IPS-NIHi11 (cell line): Measurements from ENCODE around the gene POLR3GL.
A peak's percentile ranks its signal among the peaks of the same experiment; 100 is the strongest.

Experiments used
- DNase-seq: peaks from one replicate; pipeline ENCODE4 v3.0.0; 2012; ENCODE audit warnings: mixed read lengths, low spot score

Gene POLR3GL

DNA sequence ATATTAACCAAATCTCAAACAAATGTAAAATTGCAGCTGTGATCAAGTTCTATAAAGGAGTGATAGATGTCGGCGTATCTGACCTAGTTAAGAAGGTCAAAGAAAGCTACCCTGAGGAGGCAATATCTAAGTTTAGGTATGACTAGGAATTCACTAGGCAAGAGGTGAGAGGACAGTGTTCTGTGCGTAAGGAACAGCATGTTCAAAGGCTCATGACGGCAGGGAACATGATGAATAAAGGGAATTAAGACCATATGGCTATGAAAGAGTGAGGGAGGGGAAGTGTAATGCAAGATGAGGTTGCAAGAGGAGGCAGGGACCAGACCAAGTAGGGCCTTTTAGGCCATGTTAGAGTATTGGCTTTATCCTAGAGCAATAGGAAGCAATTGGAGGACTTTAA is 15.3 kb upstream of the POLR3GL start:
- no peak for DNase-seq

DNA sequence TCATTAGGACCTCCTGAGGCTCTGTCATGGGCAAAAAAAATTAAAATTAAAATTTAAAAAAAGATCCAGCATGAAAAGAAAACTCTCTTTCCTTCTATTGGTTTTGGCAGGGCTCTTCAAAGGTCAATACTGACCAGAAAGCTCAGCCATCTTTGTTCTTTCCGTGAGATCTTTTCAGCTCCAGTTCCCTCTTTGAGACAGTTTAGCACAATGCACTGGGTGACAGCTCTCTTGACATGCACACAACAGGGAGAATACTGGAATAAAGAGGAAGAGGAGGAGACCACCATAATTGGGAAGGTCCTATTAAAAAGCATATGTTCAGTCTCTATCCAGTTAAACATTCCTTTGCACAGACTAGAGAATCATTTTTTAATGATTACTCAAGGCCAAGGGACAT is 13.0 kb upstream of the POLR3GL start:
- DNase-seq = no peak

DNA sequence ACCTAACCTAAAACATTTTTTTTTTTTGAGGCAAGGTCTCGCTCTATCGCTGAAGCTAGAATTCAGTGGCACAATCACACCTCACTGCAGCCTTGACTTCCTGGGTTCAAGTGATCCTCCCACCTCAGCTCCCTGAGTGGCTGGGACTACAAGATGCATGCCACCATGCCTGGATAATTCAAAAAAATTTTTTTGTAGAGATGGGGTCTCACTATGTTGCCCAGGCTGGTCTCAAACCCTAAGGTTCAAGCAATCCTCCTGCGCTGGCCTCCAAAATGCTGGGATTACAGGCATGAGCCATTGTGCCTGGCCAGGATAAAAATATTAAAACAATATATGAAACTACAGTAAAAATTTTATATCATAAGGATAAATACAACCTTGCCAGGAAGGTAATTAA is 11.6 kb upstream of the POLR3GL start:
- DNase-seq = no peak

DNA sequence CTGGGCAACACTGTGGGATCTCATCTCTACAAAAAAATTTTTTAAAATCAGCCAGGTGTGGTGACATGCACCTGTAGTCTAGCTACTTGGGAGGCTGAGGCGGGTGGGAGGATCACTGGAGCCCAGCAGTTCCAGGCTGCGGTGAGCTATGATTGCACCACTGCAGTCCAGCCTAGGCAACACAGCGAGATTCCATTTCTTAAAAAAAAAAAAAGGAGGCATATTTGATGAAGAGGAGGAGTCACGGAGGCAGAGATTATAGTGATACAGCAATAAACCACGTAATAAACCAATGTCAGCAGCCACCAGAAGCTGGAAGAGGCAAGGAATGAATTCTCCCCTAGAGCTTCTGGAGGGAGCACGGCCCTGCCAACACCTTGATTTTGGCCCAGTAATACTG is 10.6 kb upstream of the POLR3GL start:
- DNase-seq = no peak

- no peak for DNase-seq
Observed at GRCh38 chr1:145955436-145955835, 9.1 kb upstream of the POLR3GL start.

GRCh38 chr1:145956361-145956760 is 8.1 kb upstream of the POLR3GL start:
- DNase-seq = no peak

GRCh38 chr1:145956781-145957442 is 7.6 kb upstream of the POLR3GL start:
- DNase-seq = no peak

DNA sequence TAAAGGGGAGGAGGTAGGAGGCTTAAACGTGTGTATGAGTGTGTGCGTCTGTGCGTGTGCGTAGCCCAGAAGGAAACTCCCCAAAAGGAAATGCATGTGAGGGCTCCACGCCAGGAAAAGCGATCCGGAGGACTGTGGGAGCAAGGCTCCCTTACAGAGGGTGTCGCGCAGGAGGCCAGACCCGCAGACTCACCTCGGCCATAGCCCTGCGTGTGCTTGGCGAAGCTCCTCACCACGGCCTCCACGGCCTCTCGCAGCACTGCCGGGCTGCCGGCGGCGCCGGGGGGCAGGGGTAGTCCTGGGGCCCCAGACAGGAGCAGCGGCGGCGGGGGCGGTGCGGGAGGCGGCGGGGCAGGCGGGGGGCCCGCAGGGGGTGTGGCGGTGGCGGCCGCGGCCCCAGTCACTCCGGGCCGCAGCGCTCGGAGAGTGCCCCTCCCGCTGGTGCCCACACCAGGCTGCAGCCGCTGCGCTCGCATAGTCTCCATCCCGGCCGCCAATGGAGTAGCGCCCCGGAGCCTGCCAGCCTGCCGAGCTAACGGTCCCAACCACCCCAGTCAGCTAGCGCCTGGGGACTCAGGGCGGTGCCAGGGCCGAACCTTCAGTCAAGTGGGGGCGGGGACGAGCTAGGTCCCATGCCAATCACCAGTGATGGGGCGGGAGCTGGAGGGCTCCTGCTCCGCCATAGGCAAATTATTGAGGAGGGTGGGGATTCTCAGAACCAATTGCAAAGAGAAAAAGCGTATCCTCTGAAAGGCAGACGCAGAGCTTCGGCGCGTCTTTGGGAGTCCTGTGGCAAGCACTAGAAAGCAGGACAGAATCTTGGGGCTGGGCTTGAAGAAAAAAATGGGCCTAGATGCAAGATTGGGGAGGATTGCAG is 6.8 kb upstream of the POLR3GL start, which contains the start of gene LIX1L:
Gene LIX1L (minus strand): TSS at position 575 of the 877 bp plus-strand sequence. CDS start 90 bp downstream, at position 485.
- DNase-seq = peak; percentile 95

DNA sequence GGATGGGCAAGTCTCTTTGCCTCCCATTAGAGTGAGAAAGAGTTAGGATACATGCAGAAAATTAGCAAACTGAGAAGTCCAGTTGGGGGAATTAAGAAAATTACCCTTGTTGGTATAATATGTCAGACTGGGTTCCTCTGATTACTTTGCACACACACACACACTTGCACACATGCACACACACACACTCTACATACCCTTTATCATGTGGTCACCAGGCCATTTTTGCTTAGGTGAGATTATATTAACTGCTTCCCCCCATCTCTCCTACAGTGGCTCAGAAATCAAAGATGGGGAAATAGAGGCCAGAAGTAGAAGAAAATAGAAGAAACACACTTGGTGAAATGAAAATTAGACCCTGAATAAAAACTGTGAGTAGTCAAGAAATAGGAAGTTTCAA is 5.8 kb upstream of the POLR3GL start:
- no peak for DNase-seq

DNA sequence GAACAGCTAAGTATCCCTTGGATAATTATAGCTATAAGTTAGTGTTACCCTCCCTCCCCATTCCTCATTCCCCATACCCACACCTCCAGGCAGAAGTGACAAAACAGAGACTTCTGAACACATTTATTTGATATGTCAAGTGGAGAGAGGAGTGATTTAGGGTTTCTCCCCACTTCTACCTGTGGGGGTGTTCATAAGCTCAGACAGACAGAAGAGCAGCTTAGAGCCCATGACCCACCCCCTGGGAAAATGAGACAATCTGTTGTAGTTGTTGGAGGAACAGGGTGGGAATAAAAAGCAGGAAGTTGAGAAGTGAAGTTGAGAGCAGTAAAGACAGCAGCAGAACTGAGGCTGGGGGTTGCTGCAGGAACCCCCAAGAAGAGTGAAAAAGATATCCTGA is 5.2 kb upstream of the POLR3GL start:
- no peak for DNase-seq

DNA sequence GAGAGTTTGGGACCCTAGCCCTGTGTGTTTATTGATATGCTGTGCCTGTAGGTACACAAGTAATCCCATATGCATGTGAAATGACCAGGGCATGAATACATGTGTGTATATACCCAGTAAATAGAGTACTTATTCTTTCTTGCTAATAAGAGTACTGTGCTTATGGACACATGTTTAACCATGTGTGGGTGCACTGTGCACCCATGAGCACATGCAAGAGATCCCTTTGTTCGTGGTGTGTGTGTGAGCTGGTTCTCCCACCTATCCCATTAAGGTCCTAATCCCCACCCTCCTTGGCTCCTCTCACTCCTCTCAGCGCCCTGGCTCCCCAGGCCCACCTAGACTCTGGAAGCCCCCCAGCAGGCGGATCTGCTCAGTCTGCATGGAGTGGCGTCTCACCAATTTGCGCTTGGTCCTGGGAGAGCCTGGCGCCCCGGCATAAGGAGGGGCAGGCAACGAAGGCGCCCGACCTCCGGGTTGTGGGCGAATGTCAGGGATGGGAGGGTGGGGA is 4.5 kb upstream of the POLR3GL start:
- DNase-seq = no peak

DNA sequence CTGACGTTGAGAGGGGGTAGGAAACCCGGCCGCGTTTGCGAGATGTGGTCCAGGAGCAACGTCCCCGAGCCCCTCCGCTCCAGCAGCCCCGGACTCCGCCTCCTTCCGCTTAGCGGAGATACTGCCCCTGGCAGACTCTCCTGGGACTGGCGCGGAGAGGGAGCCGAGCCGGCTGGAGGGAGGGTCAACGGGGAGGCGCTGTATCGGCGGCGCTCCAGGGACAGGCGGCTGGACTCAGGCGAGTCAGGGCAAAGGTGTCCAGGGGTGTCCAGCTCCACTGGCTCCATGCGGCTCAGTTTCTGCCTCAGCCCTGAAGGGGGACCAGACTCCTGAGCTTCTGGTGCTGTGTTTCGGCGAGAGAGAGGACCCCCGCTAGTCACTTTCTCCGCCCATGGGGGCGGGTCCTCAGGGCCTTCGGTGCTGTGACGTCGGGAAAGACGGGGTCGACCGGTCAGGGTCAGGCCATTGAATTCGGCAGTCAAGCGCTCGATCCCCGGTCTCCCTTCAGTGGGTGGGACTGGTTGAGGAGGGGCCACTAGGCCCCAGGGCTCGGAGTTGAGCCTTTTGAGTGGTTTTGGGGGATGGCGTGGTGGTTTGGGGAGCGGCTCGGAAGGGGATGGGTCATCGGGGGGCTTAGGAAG is 3.9 kb upstream of the POLR3GL start:
- DNase-seq = peak; percentile 82

- no peak for DNase-seq
Observed at GRCh38 chr1:145961109-145961424, 3.4 kb upstream of the POLR3GL start.

- DNase-seq = no peak
Observed at GRCh38 chr1:145961425-145962156, 2.9 kb upstream of the POLR3GL start.

- DNase-seq = no peak
Observed at GRCh38 chr1:145962157-145963102, 2.1 kb upstream of the POLR3GL start.

- DNase-seq = no peak
Observed at GRCh38 chr1:145963265-145964019, 1.0 kb upstream of the POLR3GL start.

DNA sequence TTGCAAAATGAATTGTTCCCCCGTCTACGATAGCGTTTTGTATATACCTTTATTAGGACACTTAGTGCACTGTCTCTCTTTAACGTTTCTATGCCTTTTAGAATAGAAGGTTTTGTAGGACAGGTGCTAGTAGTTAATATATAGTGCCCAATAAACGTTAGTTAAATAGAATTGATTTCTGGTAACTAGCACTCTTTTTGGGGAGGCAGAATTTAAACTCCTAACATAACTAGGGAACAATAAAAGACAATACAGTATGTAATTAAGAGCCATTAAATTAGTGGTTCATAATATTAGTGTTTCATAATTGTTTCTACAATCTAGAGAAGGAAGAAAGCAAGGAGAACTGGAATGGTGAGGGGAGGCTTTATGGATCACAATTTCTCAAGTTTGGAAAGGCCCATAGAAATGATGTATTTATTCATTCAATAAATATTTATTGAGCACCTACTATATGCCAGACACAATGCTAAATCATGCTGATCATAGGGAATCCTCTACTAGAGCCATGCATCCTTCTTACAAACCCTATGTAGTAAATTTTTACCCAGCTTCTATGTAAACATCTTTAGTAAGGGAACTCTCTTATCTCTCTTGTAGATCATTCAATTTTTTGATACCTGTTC is 742 bp downstream of the POLR3GL start:
- DNase-seq = no peak

DNA sequence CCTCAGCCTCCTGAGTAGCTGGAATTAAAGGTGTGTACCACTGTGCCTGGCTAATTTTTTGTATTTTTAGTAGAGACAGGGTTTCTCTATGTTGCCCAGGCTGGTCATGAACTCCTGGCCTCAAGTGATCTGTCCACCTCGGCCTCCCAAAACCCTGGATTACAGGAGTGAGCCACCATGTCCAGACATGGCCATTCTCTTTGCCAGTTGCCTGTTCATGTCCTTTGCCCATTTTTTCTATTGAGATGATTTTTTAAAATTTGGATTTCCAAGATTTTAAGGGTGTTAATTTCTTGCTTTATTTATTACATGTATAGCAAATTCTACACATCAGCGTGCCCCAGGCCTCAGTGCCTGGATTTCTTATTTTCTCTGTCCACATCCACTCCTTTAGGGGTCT is 2.8 kb downstream of the POLR3GL start:
- no peak for DNase-seq

DNA sequence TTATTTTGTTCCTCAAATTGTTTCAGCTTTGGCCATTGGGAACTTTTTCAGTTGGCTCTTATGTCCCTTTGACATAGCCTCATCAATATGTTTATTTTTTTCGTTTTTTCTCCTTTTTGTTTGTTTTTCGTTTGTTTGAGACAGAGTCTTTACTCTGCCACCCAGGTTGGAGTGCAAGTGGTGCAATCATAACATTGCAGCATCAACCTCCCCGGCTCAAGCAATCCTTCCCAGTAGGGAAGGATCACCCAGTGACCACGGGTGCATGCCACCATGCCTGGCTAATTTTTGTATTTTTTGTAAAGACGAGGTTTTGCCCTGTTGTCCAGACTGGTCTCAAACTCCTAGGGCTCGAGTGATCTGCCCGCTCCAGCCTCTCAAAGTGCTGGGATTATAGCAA is 8.1 kb downstream of the POLR3GL start:
- DNase-seq = no peak

- DNase-seq = no peak
Observed at GRCh38 chr1:145974721-145975120, 10.2 kb downstream of the POLR3GL start.
